B cell (primary cell): ENCODE data around the gene SRCAP. TPM values are rescaled to one million over a fixed set of nuclear protein-coding genes. Genes with fewer than 3 reads are reported as not detected.

Experiments used
- ATAC-seq: fragments of 200-7000 bp; cut with Tn5 transposase; one replicate; pipeline ENCODE4 v1.10.0; 2021; ENCODE audit warnings: low read depth, mild to moderate bottlenecking, moderate number of reproducible peaks, moderate library complexity
- CTCF ChIA-PET: fragments of 350-600 bp; sonication (Branson Sonifier 250); formaldehyde crosslinking; loops from one replicate; lab custom pipeline; 2021; ENCODE audit warnings: antibody characterized with exemption, inconsistent platforms; lab: Charles Lee
- POLR2A ChIA-PET: fragments of 350-600 bp; sonication (Branson Sonifier 250); formaldehyde crosslinking; loops from one replicate; lab custom pipeline; 2021; ENCODE audit warnings: antibody characterized with exemption; lab: Charles Lee
- DNase-seq: peaks from one replicate; pipeline ENCODE4 v3.0.0; 2013
- H2AFZ ChIP-seq: 2 replicates; pipeline ENCODE4 v1.6.1; 2012; ENCODE audit warnings: mild to moderate bottlenecking, low read depth, low read length; ENCODE audit not compliant: insufficient read depth, poor library complexity, severe bottlenecking
- H3K27ac ChIP-seq, 2 donors: 1 replicate in 1 of 2; 2 replicates in 1 of 2; pipeline ENCODE4 v1.5.1; 2012 to 2013; ENCODE audit warnings: low read length in 2 of 2, mild to moderate bottlenecking in 2 of 2, moderate library complexity in 1 of 2
- H3K27me3 ChIP-seq, 4 experiments: fragments of 200-600 bp in 1 of 4; sonication (generic) in 1 of 4; replicated peaks in 1 of 4; 1 replicate in 2 of 4; 2 replicates in 2 of 4; pipeline versions ENCODE4 v1.6.1 to v1.7.0; 2013 to 2016; ENCODE audit warnings: low read length in 3 of 4, mild to moderate bottlenecking in 2 of 4, mixed read lengths in 1 of 4, moderate library complexity in 1 of 4; ENCODE audit not compliant: insufficient read depth in 4 of 4, control insufficient read depth in 3 of 4; ENCODE audit errors: control extremely low read depth in 1 of 4
- H3K36me3 ChIP-seq, 2 experiments: replicated peaks in 1 of 2; 1 replicate in 1 of 2; 2 replicates in 1 of 2; pipeline versions ENCODE4 v1.6.1 to v1.7.1; 2013; ENCODE audit warnings: low read length in 1 of 2; ENCODE audit not compliant: insufficient read depth in 2 of 2, control insufficient read depth in 1 of 2; ENCODE audit errors: control extremely low read depth in 1 of 2, extremely low read depth in 1 of 2
- H3K4me1 ChIP-seq, 2 donors: fragments of 200-600 bp in 1 of 2; sonication (generic) in 1 of 2; 1 replicate in 1 of 2; 2 replicates in 1 of 2; pipeline versions ENCODE4 v1.5.1 to v1.6.1; 2013 to 2017; ENCODE audit warnings: low read length in 2 of 2; ENCODE audit not compliant: control insufficient read depth in 2 of 2, insufficient read depth in 2 of 2
- H3K4me2 ChIP-seq: replicated peaks from 2 replicates; pipeline ENCODE3; 2012; ENCODE audit warnings: mild to moderate bottlenecking, low read depth, low read length; ENCODE audit not compliant: poor library complexity, severe bottlenecking
- H3K4me3 ChIP-seq, 5 experiments: fragments of 200-600 bp in 1 of 5; sonication (generic) in 1 of 5; 1 replicate in 3 of 5; 2 replicates in 2 of 5; pipeline versions ENCODE4 v1.5.1 to v1.7.0; 2011 to 2016; ENCODE audit warnings: low read length in 4 of 5, mild to moderate bottlenecking in 4 of 5, low read depth in 2 of 5, control low read depth in 1 of 5, moderate library complexity in 1 of 5; ENCODE audit not compliant: insufficient read depth in 1 of 5; ENCODE audit errors: control extremely low read depth in 1 of 5, extremely low read depth in 1 of 5
- H3K79me2 ChIP-seq: fragments of 200-600 bp; sonication (generic); one replicate; pipeline ENCODE4 v1.6.0; 2016; ENCODE audit warnings: low read length; ENCODE audit not compliant: control insufficient read depth, insufficient read depth
- H3K9ac ChIP-seq: fragments of 200-600 bp; sonication (generic); 2 replicates; pipeline ENCODE4 v1.6.1; 2017; ENCODE audit warnings: mild to moderate bottlenecking, low read length, moderate library complexity
- H3K9me3 ChIP-seq, 3 donors: one replicate each; pipeline versions ENCODE4 v1.6.1 to v1.7.1; 2013; ENCODE audit warnings: low read length in 2 of 3; ENCODE audit not compliant: control insufficient read depth in 2 of 3, insufficient read depth in 1 of 3; ENCODE audit errors: control extremely low read depth in 1 of 3
- H4K20me1 ChIP-seq: 2 replicates; pipeline ENCODE4 v1.6.0; 2012; ENCODE audit warnings: mild to moderate bottlenecking, low read length; ENCODE audit not compliant: insufficient read depth, control insufficient read depth, poor library complexity, severe bottlenecking
- H3K27ac Mint-ChIP-seq: one replicate; pipeline ENCODE4 v1.8.0; 2021; ENCODE audit warnings: mixed read lengths
- H3K27me3 Mint-ChIP-seq: one replicate; pipeline ENCODE4 v1.8.0; 2021; ENCODE audit warnings: mixed read lengths
- H3K4me1 Mint-ChIP-seq: one replicate; pipeline ENCODE4 v1.8.0; 2021; ENCODE audit warnings: mixed read lengths
- H3K4me3 Mint-ChIP-seq: one replicate; pipeline ENCODE4 v1.8.0; 2021; ENCODE audit warnings: mixed read lengths
- H3K9me3 Mint-ChIP-seq: one replicate; pipeline ENCODE4 v1.8.0; 2022; ENCODE audit warnings: mixed read lengths; ENCODE audit not compliant: insufficient read depth
- EZH2 ChIP-seq: IDR thresholded peaks from 2 replicates; pipeline ENCODE4 v1.6.1; 2012; ENCODE audit warnings: borderline replicate concordance, low read depth, mild to moderate bottlenecking, moderate library complexity, low read length; ENCODE audit not compliant: insufficient read depth, poor library complexity, severe bottlenecking
- WGBS: methylation state at CpG from one replicate; pipeline ENCODE4 v1.1.5; 2013; ENCODE audit warnings: missing lambda C conversion rate; ENCODE audit not compliant: insufficient coverage; 5-methylcytosine and 5-hydroxymethylcytosine counted together
- intact Hi-C: fragments of 100-400 bp; cut with micrococcal nuclease; formaldehyde crosslinking; loops from one replicate; pipeline ENCODE4 v1.10.0; 2022
- polyA plus RNA-seq: library from polyadenylated mRNA; depleted of rRNA; stranded (reverse); fragments of >200 nt; gene quantifications from 2 replicates; pipeline ENCODE4 v1.2.3, GENCODE V29; 2012
- total RNA-seq, 2 donors: library from RNA; stranded (reverse); fragments of 120-200 nt in 1 of 2; gene quantifications; 1 replicate in 1 of 2; 2 replicates in 1 of 2; pipeline versions ENCODE4 v1.2.3 to v1.2.4, GENCODE V29; 2013 to 2022
- TF ChIP-seq, protein P1 (sequence below): fragments of 200-600 bp; IDR thresholded peaks from one replicate; pipeline ENCODE4 v1.8.0; 2022; ENCODE audit warnings: antibody characterized with exemption, mild to moderate bottlenecking

Gene SRCAP
- total and polyA plus RNA-seq, 2 donors (not counting 1 experiment from before 2014, with no cell fraction given): 20.9 to 145 TPM

DNA sequence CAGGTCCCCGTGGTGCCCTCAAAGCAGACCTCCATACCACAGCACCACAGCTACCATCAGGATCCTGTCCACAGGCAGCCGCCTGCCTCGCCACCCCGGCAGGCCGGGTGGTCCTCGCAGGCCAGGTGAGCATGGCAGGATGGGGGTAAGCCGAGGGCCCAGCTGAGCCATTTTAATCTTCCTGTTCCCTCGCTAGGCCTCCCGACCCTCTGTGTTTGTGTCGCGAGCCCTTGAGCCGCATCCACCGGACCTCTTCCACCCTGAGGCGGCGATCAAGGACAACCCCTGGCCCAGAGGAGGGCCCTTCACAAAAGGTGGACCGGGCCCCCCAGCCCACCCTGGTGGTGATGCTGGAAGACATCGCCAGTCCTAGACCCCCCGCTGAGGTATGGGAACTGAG is 46.3 kb upstream of the SRCAP start:
- H3K4me1 ChIP-seq: peaks cover 16 to 33% of the 10 kb centered on the region in 2 donors
- 96% methylated on average over 18 of the region's 18 CpGs for WGBS
- no peak overlapping the region for H3K4me2 ChIP-seq
- ATAC-seq: no peak
- TF ChIP-seq, protein P1, sequence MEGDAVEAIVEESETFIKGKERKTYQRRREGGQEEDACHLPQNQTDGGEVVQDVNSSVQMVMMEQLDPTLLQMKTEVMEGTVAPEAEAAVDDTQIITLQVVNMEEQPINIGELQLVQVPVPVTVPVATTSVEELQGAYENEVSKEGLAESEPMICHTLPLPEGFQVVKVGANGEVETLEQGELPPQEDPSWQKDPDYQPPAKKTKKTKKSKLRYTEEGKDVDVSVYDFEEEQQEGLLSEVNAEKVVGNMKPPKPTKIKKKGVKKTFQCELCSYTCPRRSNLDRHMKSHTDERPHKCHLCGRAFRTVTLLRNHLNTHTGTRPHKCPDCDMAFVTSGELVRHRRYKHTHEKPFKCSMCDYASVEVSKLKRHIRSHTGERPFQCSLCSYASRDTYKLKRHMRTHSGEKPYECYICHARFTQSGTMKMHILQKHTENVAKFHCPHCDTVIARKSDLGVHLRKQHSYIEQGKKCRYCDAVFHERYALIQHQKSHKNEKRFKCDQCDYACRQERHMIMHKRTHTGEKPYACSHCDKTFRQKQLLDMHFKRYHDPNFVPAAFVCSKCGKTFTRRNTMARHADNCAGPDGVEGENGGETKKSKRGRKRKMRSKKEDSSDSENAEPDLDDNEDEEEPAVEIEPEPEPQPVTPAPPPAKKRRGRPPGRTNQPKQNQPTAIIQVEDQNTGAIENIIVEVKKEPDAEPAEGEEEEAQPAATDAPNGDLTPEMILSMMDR: no peak
- Mint-ChIP-seq H3K27me3 (no peaks in the 10 kb centered on the region), H3K4me1 (peaks cover 28% of the 10 kb centered on the region), H3K4me3 (peak overlapping the region; percentile 91), H3K9me3 (no peaks in the 10 kb centered on the region), H3K27ac (peak overlapping the region; percentile 86)
- no peak overlapping the region for H2AFZ ChIP-seq
- H3K27ac ChIP-seq: peak overlapping the region in 1 of 2 donors; percentile 76
- no peaks in the 10 kb centered on the region for H3K79me2 ChIP-seq
- H4K20me1 ChIP-seq: no peaks in the 10 kb centered on the region
- H3K9ac ChIP-seq: no peak overlapping the region
- no peaks in the 10 kb centered on the region for H3K27me3 ChIP-seq
- H3K36me3 ChIP-seq: peaks cover 0 to 46% of the 10 kb centered on the region in 2 experiments
- CTCF ChIA-PET: interaction anchor here (1.2 to 3.6 kb wide), 3 partner anchors 8 to 44 kb away, joined by 3 to 33 read pairs (median 3); partner anchors contain the start of gene FBRS
- POLR2A ChIA-PET: no interaction called here
- no peak overlapping the region for H3K4me3 ChIP-seq
- intact Hi-C loops: no loop called here
- H3K9me3 ChIP-seq: peaks cover 0 to 8% (median 0%) of the 10 kb centered on the region in 3 donors
- DNase-seq: no peak

DNA sequence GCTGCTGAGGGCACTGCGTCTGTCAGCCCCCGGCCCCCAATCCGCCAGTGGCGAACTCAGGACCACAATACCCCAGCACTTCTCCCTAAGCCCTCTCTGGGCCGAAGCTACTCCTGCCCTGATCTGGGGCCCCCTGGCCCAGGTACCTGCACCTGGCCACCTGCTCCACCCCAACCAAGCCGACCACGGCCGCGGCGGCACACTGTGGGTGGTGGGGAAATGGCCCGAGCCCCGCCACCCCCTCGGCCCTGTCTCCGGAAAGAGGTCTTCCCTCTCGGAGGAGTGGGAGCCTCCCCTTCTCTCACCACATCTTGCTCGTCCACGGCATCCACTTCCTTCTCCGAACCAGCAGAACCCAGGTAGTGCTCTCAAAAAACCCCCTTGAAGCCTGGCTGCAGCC is 44.1 kb upstream of the SRCAP start:
- ATAC-seq: no peak
- no peak for DNase-seq
- no peaks in the 10 kb centered on the region for H3K27me3 Mint-ChIP-seq
- no peak overlapping the region for H3K4me3 ChIP-seq
- H3K27me3 ChIP-seq: no peaks in the 10 kb centered on the region
- H3K4me1 Mint-ChIP-seq: peaks cover 28% of the 10 kb centered on the region
- H3K4me3 Mint-ChIP-seq: no peak overlapping the region
- H3K4me2 ChIP-seq: no peak overlapping the region
- no peak overlapping the region for H3K27ac ChIP-seq
- ChIA-PET CTCF (no interaction called here), POLR2A (no interaction called here)
- H3K9me3 Mint-ChIP-seq: no peaks in the 10 kb centered on the region
- intact Hi-C loops: loop anchor here (5.0 kb wide), 3 partner anchors 377 to 683 kb away; partner anchors contain the start of genes HIRIP3, INO80E, STX4 and TAOK2
- H3K36me3 ChIP-seq: peaks cover 0 to 46% of the 10 kb centered on the region in 2 experiments
- H2AFZ ChIP-seq: no peak overlapping the region
- no peak for TF ChIP-seq EZH2
- TF ChIP-seq, protein P1: no peak
- H3K9ac ChIP-seq: no peak overlapping the region
- peaks cover 3% of the 10 kb centered on the region for H4K20me1 ChIP-seq
- H3K4me1 ChIP-seq: peaks cover 15 to 28% of the 10 kb centered on the region in 2 donors
- peaks cover 3% of the 10 kb centered on the region for H3K79me2 ChIP-seq
- 100% methylated on average over 16 of the region's 18 CpGs for WGBS
- H3K9me3 ChIP-seq: peaks cover 0 to 3% (median 0%) of the 10 kb centered on the region in 3 donors
- H3K27ac Mint-ChIP-seq: no peak overlapping the region
